Naive thymus-derived CD8-positive, alpha-beta T cell (primary cell): ENCODE measurements around the gene CR1. TPM values are rescaled to one million over a fixed set of nuclear protein-coding genes. Genes with fewer than 3 reads are reported as not detected.
A peak's percentile ranks its signal among the peaks of the same experiment; 100 is the strongest.
"Not testable (repeated sequence)": the region's sequence is repeated elsewhere in the genome, so short reads cannot be mapped to it uniquely, and the experiment has no call there.

Experiments used
- ATAC-seq, 2 donors: fragments of 150-1000 bp; cut with Tn5 transposase in 1 of 2; sonication (Bioruptor Pico), chemical (Tn5 transposase) in 1 of 2; 1 replicate in 1 of 2; 2 replicates in 1 of 2; pipeline ENCODE4 v1.10.0; 2021; ENCODE audit warnings: mild to moderate bottlenecking in 2 of 2, moderate library complexity in 2 of 2
- POLR2A ChIA-PET: fragments of 350-600 bp; sonication (Branson Sonifier 250); formaldehyde crosslinking; loops from one replicate; lab custom pipeline; 2021; ENCODE audit warnings: antibody characterized with exemption; lab: Charles Lee
- DNase-seq, 10 donors: peaks; one replicate each; pipeline versions ENCODE4 v3.0.0 to v3.0.0-alpha.2; 2020 to 2022
- H3K27ac Mint-ChIP-seq, 10 donors: one replicate each; pipeline ENCODE4 v1.8.0; 2020 to 2022; ENCODE audit warnings: mild to moderate bottlenecking in 10 of 10, mixed read lengths in 10 of 10, moderate library complexity in 4 of 10, inconsistent platforms in 1 of 10
- H3K27me3 Mint-ChIP-seq, 5 donors: one replicate each; pipeline ENCODE4 v1.8.0; 2021 to 2022; ENCODE audit warnings: mixed read lengths in 5 of 5
- H3K36me3 Mint-ChIP-seq, 3 donors: one replicate each; pipeline ENCODE4 v1.8.0; 2020 to 2022; ENCODE audit warnings: mixed read lengths in 3 of 3, mild to moderate bottlenecking in 2 of 3, inconsistent platforms in 1 of 3
- H3K4me1 Mint-ChIP-seq, 4 donors: one replicate each; pipeline ENCODE4 v1.8.0; 2021 to 2022; ENCODE audit warnings: mixed read lengths in 4 of 4
- H3K4me3 Mint-ChIP-seq, 10 donors: one replicate each; pipeline ENCODE4 v1.8.0; 2020 to 2022; ENCODE audit warnings: mild to moderate bottlenecking in 10 of 10, mixed read lengths in 10 of 10, moderate library complexity in 6 of 10, inconsistent platforms in 1 of 10
- H3K9me3 Mint-ChIP-seq, 9 donors: one replicate each; pipeline ENCODE4 v1.8.0; 2020 to 2022; ENCODE audit warnings: mixed read lengths in 9 of 9, mild to moderate bottlenecking in 3 of 9, inconsistent platforms in 1 of 9, moderate library complexity in 1 of 9
- polyA plus RNA-seq, 3 donors: library from polyadenylated mRNA; unstranded; fragments of 300-500 nt; fragmentation: Illumina TruSeq; gene quantifications; one replicate each; pipeline ENCODE4 v1.2.3, GENCODE V29; 2021
- total RNA-seq, 8 experiments: library from RNA in 2 of 8; stranded (reverse) in 2 of 8; gene quantifications; one replicate each; pipeline ENCODE4 v1.2.3 and lab custom pipeline; 2021 to 2026

The CR1 gene
- total and polyA plus RNA-seq, 5 experiments from 2014 or later = 0.81 to 5.1 (median 3.1) TPM

- Mint-ChIP-seq H3K4me3 (no peak overlapping the region), H3K27me3 (peaks cover 0 to 5% (median 0%) of the 10 kb centered on the region in 5 donors), H3K4me1 (peaks cover 0 to 6% (median 2%) of the 10 kb centered on the region in 4 donors), H3K27ac (no peak overlapping the region), H3K9me3 (no peaks in the 10 kb centered on the region), H3K36me3 (no peaks in the 10 kb centered on the region)
- POLR2A ChIA-PET = no interaction called here
- no peak for ATAC-seq
- DNase-seq = no peak
Observed at GRCh38 chr1:207649865-207650580, 154.1 kb downstream of the CR1 start.

GRCh38 chr1:207651583-207651982 lies 155.6 kb downstream of the CR1 start:
- Mint-ChIP-seq H3K27me3 (peaks cover 0 to 3% (median 2%) of the 10 kb centered on the region in 5 donors), H3K36me3 (no peaks in the 10 kb centered on the region), H3K27ac (no peak overlapping the region), H3K9me3 (peaks cover 0 to 2% (median 0%) of the 10 kb centered on the region in 9 donors), H3K4me3 (no peak overlapping the region), H3K4me1 (no peaks in the 10 kb centered on the region)
- DNase-seq (no peak), ATAC-seq (no peak)
- POLR2A ChIA-PET = no interaction called here

- ATAC-seq (no peak), DNase-seq (no peak)
- POLR2A ChIA-PET = no interaction called here
- Mint-ChIP-seq H3K27ac (no peak overlapping the region), H3K36me3 (no peaks in the 10 kb centered on the region), H3K4me3 (no peak overlapping the region), H3K27me3 (peaks cover 0 to 10% (median 5%) of the 10 kb centered on the region in 5 donors), H3K9me3 (peaks cover 0 to 2% (median 0%) of the 10 kb centered on the region in 9 donors), H3K4me1 (no peaks in the 10 kb centered on the region)
Observed at GRCh38 chr1:207654320-207654719, 158.4 kb downstream of the CR1 start.

GRCh38 chr1:207658408-207658807 lies 162.5 kb downstream of the CR1 start:
- H3K9me3 Mint-ChIP-seq = peaks cover 0 to 2% (median 0%) of the 10 kb centered on the region in 9 donors
- H3K36me3 Mint-ChIP-seq = peaks cover 0 to 2% (median 0%) of the 10 kb centered on the region in 3 donors
- no peak overlapping the region for H3K27ac Mint-ChIP-seq
- H3K27me3 Mint-ChIP-seq = peaks cover 0 to 11% (median 5%) of the 10 kb centered on the region in 5 donors
- H3K4me1 Mint-ChIP-seq = no peaks in the 10 kb centered on the region
- H3K4me3 Mint-ChIP-seq = no peak overlapping the region
- DNase-seq (no peak), ATAC-seq (no peak)
- POLR2A ChIA-PET = no interaction called here

GRCh38 chr1:207658904-207659485 lies 163.0 kb downstream of the CR1 start:
- POLR2A ChIA-PET = no interaction called here
- peaks cover 0 to 7% (median 3%) of the 10 kb centered on the region in 9 donors for H3K9me3 Mint-ChIP-seq
- H3K27me3 Mint-ChIP-seq = peaks cover 4 to 15% (median 7%) of the 10 kb centered on the region in 5 donors
- H3K4me3 Mint-ChIP-seq = no peak overlapping the region
- H3K27ac Mint-ChIP-seq = no peak overlapping the region
- no peak for DNase-seq
- H3K4me1 Mint-ChIP-seq = no peaks in the 10 kb centered on the region
- ATAC-seq = no peak
- peaks cover 0 to 5% (median 2%) of the 10 kb centered on the region in 3 donors for H3K36me3 Mint-ChIP-seq

GRCh38 chr1:207659545-207660153 lies 163.7 kb downstream of the CR1 start:
- peaks cover 0 to 11% (median 2%) of the 10 kb centered on the region in 3 donors for H3K36me3 Mint-ChIP-seq
- DNase-seq (no peak), ATAC-seq (no peak)
- H3K4me1 Mint-ChIP-seq = no peaks in the 10 kb centered on the region
- peaks cover 4 to 17% (median 12%) of the 10 kb centered on the region in 5 donors for H3K27me3 Mint-ChIP-seq
- H3K4me3 Mint-ChIP-seq = no peak overlapping the region
- POLR2A ChIA-PET = no interaction called here
- H3K9me3 Mint-ChIP-seq = peaks cover 0 to 13% (median 3%) of the 10 kb centered on the region in 9 donors
- no peak overlapping the region for H3K27ac Mint-ChIP-seq

- DNase-seq, H3K4me1 Mint-ChIP-seq, H3K4me3 Mint-ChIP-seq, H3K27ac Mint-ChIP-seq, ATAC-seq, POLR2A ChIA-PET: not testable (repeated sequence)
- Mint-ChIP-seq H3K27me3 (peaks cover 17 to 29% (median 22%) of the 10 kb centered on the region in 5 donors), H3K36me3 (peaks cover 0 to 18% (median 2%) of the 10 kb centered on the region in 3 donors), H3K9me3 (peaks cover 0 to 22% (median 4%) of the 10 kb centered on the region in 9 donors)
Observed at GRCh38 chr1:207661420-207661819, 165.5 kb downstream of the CR1 start.

- DNase-seq (no peak), ATAC-seq (no peak)
- peaks cover 0 to 39% (median 10%) of the 10 kb centered on the region in 9 donors for H3K9me3 Mint-ChIP-seq
- POLR2A ChIA-PET = no interaction called here
- no peak overlapping the region for H3K27ac Mint-ChIP-seq
- H3K4me1 Mint-ChIP-seq = peaks cover 0 to 3% (median 1%) of the 10 kb centered on the region in 4 donors
- H3K36me3 Mint-ChIP-seq = peaks cover 0 to 28% (median 2%) of the 10 kb centered on the region in 3 donors
- H3K27me3 Mint-ChIP-seq = peaks cover 42 to 73% (median 53%) of the 10 kb centered on the region in 5 donors
- H3K4me3 Mint-ChIP-seq = no peak overlapping the region
Observed at GRCh38 chr1:207666342-207666741, 170.4 kb downstream of the CR1 start.

- ATAC-seq (peak; percentile 53 to 64), DNase-seq (no peak)
Observed at GRCh38 chr1:207669528-207670009, 173.6 kb downstream of the CR1 start.

GRCh38 chr1:207670192-207670591 lies 174.2 kb downstream of the CR1 start:
- Mint-ChIP-seq H3K36me3 (peaks cover 0 to 15% (median 0%) of the 10 kb centered on the region in 3 donors), H3K27me3 (peaks cover 46 to 93% (median 56%) of the 10 kb centered on the region in 5 donors), H3K4me3 (peak overlapping the region in 5 of 10 donors; percentile 10 to 37 (median 21)), H3K27ac (no peak overlapping the region), H3K9me3 (peaks cover 0 to 24% (median 6%) of the 10 kb centered on the region in 9 donors), H3K4me1 (peaks cover 0 to 3% (median 1%) of the 10 kb centered on the region in 4 donors)
- DNase-seq = no peak
- no peak for ATAC-seq
- POLR2A ChIA-PET = no interaction called here

More at GRCh38 chr1:207669528-207670009, 173.6 kb downstream of the CR1 start:
- POLR2A ChIA-PET = no interaction called here
- peaks cover 0 to 3% (median 1%) of the 10 kb centered on the region in 4 donors for H3K4me1 Mint-ChIP-seq
- peaks cover 0 to 17% (median 0%) of the 10 kb centered on the region in 3 donors for H3K36me3 Mint-ChIP-seq
- no peak overlapping the region for H3K27ac Mint-ChIP-seq
- H3K27me3 Mint-ChIP-seq = peaks cover 47 to 91% (median 59%) of the 10 kb centered on the region in 5 donors
- peaks cover 0 to 26% (median 6%) of the 10 kb centered on the region in 9 donors for H3K9me3 Mint-ChIP-seq
- peak overlapping the region in 4 of 10 donors; percentile 10 to 37 (median 25) for H3K4me3 Mint-ChIP-seq

- no peak overlapping the region for H3K4me3 Mint-ChIP-seq
- peaks cover 0 to 3% (median 1%) of the 10 kb centered on the region in 4 donors for H3K4me1 Mint-ChIP-seq
- POLR2A ChIA-PET = no interaction called here
- H3K27me3 Mint-ChIP-seq = peaks cover 41 to 91% (median 51%) of the 10 kb centered on the region in 5 donors
- no peak overlapping the region for H3K27ac Mint-ChIP-seq
- ATAC-seq = no peak
- peaks cover 0 to 21% (median 6%) of the 10 kb centered on the region in 9 donors for H3K9me3 Mint-ChIP-seq
- peaks cover 0 to 14% (median 0%) of the 10 kb centered on the region in 3 donors for H3K36me3 Mint-ChIP-seq
- no peak for DNase-seq
Observed at GRCh38 chr1:207670997-207671396, 175.0 kb downstream of the CR1 start.

GRCh38 chr1:207672522-207673130 lies 176.7 kb downstream of the CR1 start:
- H3K27me3 Mint-ChIP-seq = peaks cover 30 to 75% (median 35%) of the 10 kb centered on the region in 5 donors
- no peak overlapping the region for H3K4me3 Mint-ChIP-seq
- peaks cover 0 to 5% (median 4%) of the 10 kb centered on the region in 3 donors for H3K36me3 Mint-ChIP-seq
- H3K4me1 Mint-ChIP-seq = peaks cover 0 to 3% (median 1%) of the 10 kb centered on the region in 4 donors
- no peak overlapping the region for H3K27ac Mint-ChIP-seq
- peaks cover 0 to 6% (median 0%) of the 10 kb centered on the region in 9 donors for H3K9me3 Mint-ChIP-seq
- DNase-seq (peak in 2 of 10 donors; percentile 2 to 7), ATAC-seq (peak in 1 of 2 donors; percentile 48)
- POLR2A ChIA-PET = no interaction called here
